Muscle layer of duodenum (tissue), 2 donors: ENCODE data around the gene NPC1L1.

Experiments used
- H3K27ac ChIP-seq: one replicate; pipeline ENCODE4 v1.7.0; 2013; ENCODE audit warnings: mild to moderate bottlenecking, low read length
- H3K27me3 ChIP-seq: one replicate; pipeline ENCODE4 v1.7.0; 2013; ENCODE audit warnings: low read depth, mild to moderate bottlenecking, control low read depth, low read length
- H3K36me3 ChIP-seq, 2 donors: one replicate each; pipeline ENCODE4 v1.7.0; 2013; ENCODE audit warnings: low read length in 2 of 2, control low read depth in 1 of 2, mild to moderate bottlenecking in 1 of 2; ENCODE audit not compliant: insufficient read depth in 2 of 2, control insufficient read depth in 1 of 2
- H3K4me1 ChIP-seq, 2 donors: one replicate each; pipeline ENCODE4 v1.7.0; 2013; ENCODE audit warnings: low read length in 2 of 2, mild to moderate bottlenecking in 2 of 2, control low read depth in 1 of 2, moderate library complexity in 1 of 2; ENCODE audit not compliant: insufficient read depth in 2 of 2, control insufficient read depth in 1 of 2
- H3K4me3 ChIP-seq, 2 donors: one replicate each; pipeline ENCODE4 v1.7.0; 2013; ENCODE audit warnings: low read length in 2 of 2, low read depth in 1 of 2, mild to moderate bottlenecking in 1 of 2
- H3K9me3 ChIP-seq, 2 donors: one replicate each; pipeline ENCODE4 v1.7.0; 2013; ENCODE audit warnings: low read length in 2 of 2, control low read depth in 1 of 2, mild to moderate bottlenecking in 1 of 2; ENCODE audit not compliant: control insufficient read depth in 1 of 2
- donor health status: healthy.

Gene NPC1L1

GRCh38 chr7:44477063-44477830 is 63.9 kb downstream of the NPC1L1 start:
- H3K27ac ChIP-seq: no peak overlapping the region
- peaks cover 17 to 45% of the 10 kb centered on the region in 2 donors for H3K36me3 ChIP-seq

GRCh38 chr7:44476313-44476712 is 64.8 kb downstream of the NPC1L1 start:
- no peaks in the 10 kb centered on the region for H3K9me3 ChIP-seq
- no peaks in the 10 kb centered on the region for H3K27me3 ChIP-seq
- H3K36me3 ChIP-seq: peaks cover 20 to 38% of the 10 kb centered on the region in 2 donors
- peaks cover 0 to 17% of the 10 kb centered on the region in 2 donors for H3K4me1 ChIP-seq
- no peak overlapping the region for H3K4me3 ChIP-seq
- H3K27ac ChIP-seq: no peak overlapping the region

More at GRCh38 chr7:44477063-44477830, 63.9 kb downstream of the NPC1L1 start:
- Histone ChIP-seq H3K4me1 (peaks cover 0 to 17% of the 10 kb centered on the region in 2 donors), H3K27me3 (no peaks in the 10 kb centered on the region), H3K9me3 (no peaks in the 10 kb centered on the region), H3K4me3 (no peak overlapping the region)

DNA sequence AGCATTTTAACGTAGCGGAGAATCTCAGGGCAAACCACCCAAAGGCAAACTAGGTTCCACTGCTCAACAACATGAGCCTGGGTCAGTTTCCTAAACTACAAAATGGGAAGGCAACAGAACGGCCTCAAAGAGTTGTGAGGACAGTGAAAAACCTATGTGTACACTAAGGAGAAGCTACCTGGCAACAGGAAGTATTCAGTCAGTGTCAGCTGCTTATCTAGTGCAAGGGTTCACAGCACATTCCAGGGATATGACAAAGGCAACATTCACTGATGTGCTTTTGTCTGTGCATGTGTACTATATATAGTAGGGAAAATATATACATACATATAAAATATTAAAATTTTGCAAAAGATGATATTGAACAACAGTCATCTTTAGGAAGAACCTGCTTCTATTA is 67.8 kb downstream of the NPC1L1 start:
- no peak overlapping the region for H3K4me3 ChIP-seq
- H3K27ac ChIP-seq: no peak overlapping the region
- no peaks in the 10 kb centered on the region for H3K27me3 ChIP-seq
- H3K4me1 ChIP-seq: peaks cover 0 to 31% of the 10 kb centered on the region in 2 donors
- H3K9me3 ChIP-seq: no peaks in the 10 kb centered on the region
- peaks cover 17 to 27% of the 10 kb centered on the region in 2 donors for H3K36me3 ChIP-seq

DNA sequence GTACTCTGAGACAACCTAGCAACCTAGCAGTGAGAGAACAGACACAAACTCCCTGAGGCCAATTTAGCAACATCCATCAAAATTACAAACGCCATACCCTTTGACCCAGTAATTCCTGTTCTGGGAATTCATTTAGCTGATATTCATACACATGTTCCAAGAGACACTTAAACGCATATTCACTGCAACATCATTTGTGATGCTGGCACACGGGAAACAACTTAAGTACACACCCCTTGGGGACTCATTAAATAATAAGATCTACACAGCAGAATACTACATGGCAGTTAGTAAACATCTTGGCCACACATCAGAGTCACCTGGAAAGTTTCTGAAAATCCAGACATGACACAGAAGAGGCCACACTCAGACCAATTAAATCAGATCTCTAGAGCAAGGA is 68.3 kb downstream of the NPC1L1 start:
- H3K36me3 ChIP-seq: peaks cover 12 to 27% of the 10 kb centered on the region in 2 donors
- H3K4me3 ChIP-seq: no peak overlapping the region
- H3K4me1 ChIP-seq: peaks cover 0 to 31% of the 10 kb centered on the region in 2 donors
- no peaks in the 10 kb centered on the region for H3K27me3 ChIP-seq
- no peaks in the 10 kb centered on the region for H3K9me3 ChIP-seq
- H3K27ac ChIP-seq: no peak overlapping the region

- peaks cover 10 to 35% of the 10 kb centered on the region in 2 donors for H3K36me3 ChIP-seq
- H3K27ac ChIP-seq: no peak overlapping the region
These were observed 69.3 kb downstream of the NPC1L1 start for GRCh38 chr7:44471850-44472249.

DNA sequence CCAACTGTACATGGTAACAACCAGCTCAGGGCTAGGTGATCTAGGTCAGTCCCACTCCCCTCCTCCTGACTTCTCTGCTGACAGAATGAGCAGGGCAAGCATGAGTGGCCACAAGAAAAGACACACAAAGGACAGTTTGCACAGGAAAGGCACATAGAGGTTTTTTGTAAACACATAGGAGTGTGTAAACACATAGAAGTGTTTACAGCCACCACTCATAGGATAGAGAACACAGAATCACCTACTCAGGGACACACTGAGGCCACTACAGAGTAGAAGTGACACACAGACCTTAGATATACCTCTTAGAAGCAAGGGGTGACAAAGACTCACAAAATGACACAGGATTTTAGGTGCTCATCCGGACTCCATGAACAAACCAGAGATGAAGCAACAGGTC is 69.7 kb downstream of the NPC1L1 start:
- Histone ChIP-seq H3K27me3 (no peaks in the 10 kb centered on the region), H3K9me3 (no peaks in the 10 kb centered on the region), H3K4me3 (no peak overlapping the region), H3K27ac (no peak overlapping the region), H3K4me1 (peaks cover 0 to 21% of the 10 kb centered on the region in 2 donors), H3K36me3 (peaks cover 6 to 37% of the 10 kb centered on the region in 2 donors)

More at GRCh38 chr7:44471850-44472249, 69.3 kb downstream of the NPC1L1 start:
- Histone ChIP-seq H3K4me3 (no peak overlapping the region), H3K4me1 (peaks cover 0 to 24% of the 10 kb centered on the region in 2 donors), H3K27me3 (no peaks in the 10 kb centered on the region), H3K9me3 (no peaks in the 10 kb centered on the region)

- Histone ChIP-seq H3K36me3 (peaks cover 3 to 36% of the 10 kb centered on the region in 2 donors), H3K4me3 (no peak overlapping the region), H3K27ac (no peak overlapping the region), H3K4me1 (peaks cover 0 to 21% of the 10 kb centered on the region in 2 donors), H3K9me3 (no peaks in the 10 kb centered on the region), H3K27me3 (no peaks in the 10 kb centered on the region)
These were observed 70.4 kb downstream of the NPC1L1 start for GRCh38 chr7:44470628-44471245.

DNA sequence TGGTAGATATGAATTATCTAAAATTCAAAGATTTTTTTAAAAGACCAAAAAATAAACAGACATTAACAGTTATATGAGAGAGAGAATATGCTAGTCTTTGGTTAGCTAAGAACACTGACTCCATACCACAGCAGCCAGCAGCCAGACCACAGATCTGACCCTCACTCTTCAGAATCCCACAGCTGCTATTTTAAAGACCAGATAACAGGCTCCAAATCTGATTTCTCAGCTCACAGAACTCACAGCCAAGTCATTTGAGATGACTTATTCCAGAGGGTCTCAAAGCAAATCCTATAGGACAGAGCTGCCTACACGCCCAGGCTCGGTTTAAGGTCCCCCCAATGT is 71.0 kb downstream of the NPC1L1 start:
- Histone ChIP-seq H3K4me1 (peaks cover 4 to 21% of the 10 kb centered on the region in 2 donors), H3K36me3 (peaks cover 3 to 36% of the 10 kb centered on the region in 2 donors), H3K27ac (no peak overlapping the region), H3K9me3 (no peaks in the 10 kb centered on the region), H3K4me3 (no peak overlapping the region), H3K27me3 (no peaks in the 10 kb centered on the region)

- Histone ChIP-seq H3K4me1 (peaks cover 4 to 21% of the 10 kb centered on the region in 2 donors), H3K9me3 (no peaks in the 10 kb centered on the region), H3K4me3 (no peak overlapping the region), H3K27me3 (no peaks in the 10 kb centered on the region), H3K36me3 (peaks cover 3 to 33% of the 10 kb centered on the region in 2 donors), H3K27ac (no peak overlapping the region)
These were observed 71.5 kb downstream of the NPC1L1 start for GRCh38 chr7:44469461-44470134.

- Histone ChIP-seq H3K36me3 (peaks cover 3 to 33% of the 10 kb centered on the region in 2 donors), H3K4me3 (no peak overlapping the region), H3K4me1 (peaks cover 4 to 14% of the 10 kb centered on the region in 2 donors), H3K9me3 (no peaks in the 10 kb centered on the region), H3K27ac (no peak overlapping the region), H3K27me3 (no peaks in the 10 kb centered on the region)
These were observed 73.9 kb downstream of the NPC1L1 start for GRCh38 chr7:44467217-44467548.
